Mesothelial cell of epicardium (in vitro differentiated cells): ENCODE measurements around the gene SMG6. TPM values are rescaled to one million over a fixed set of nuclear protein-coding genes. Genes with fewer than 3 reads are reported as not detected.
A peak's percentile ranks its signal among the peaks of the same experiment; 100 is the strongest.

ENCODE experiments used
- DNase-seq, 2 experiments: peaks; one replicate each; pipeline ENCODE4 v3.0.0; 2021; ENCODE audit warnings: low spot score in 2 of 2; ENCODE audit not compliant: unreplicated experiment in 2 of 2
- H3K27ac Mint-ChIP-seq: 2 replicates; pipeline ENCODE4 v1.8.0; 2021; ENCODE audit warnings: mixed read lengths
- H3K27me3 Mint-ChIP-seq: 2 replicates; pipeline ENCODE4 v1.8.0; 2021; ENCODE audit warnings: low read depth, mixed read lengths
- H3K36me3 Mint-ChIP-seq: 2 replicates; pipeline ENCODE4 v1.8.0; 2021; ENCODE audit warnings: mixed read lengths
- H3K4me1 Mint-ChIP-seq: 2 replicates; pipeline ENCODE4 v1.8.0; 2021; ENCODE audit warnings: mixed read lengths
- H3K4me3 Mint-ChIP-seq: 2 replicates; pipeline ENCODE4 v1.8.0; 2021; ENCODE audit warnings: mild to moderate bottlenecking, moderate library complexity, mixed read lengths
- H3K9me3 Mint-ChIP-seq: 2 replicates; pipeline ENCODE4 v1.8.0; 2021; ENCODE audit warnings: mixed read lengths
- total RNA-seq: library from RNA; stranded (reverse); gene quantifications from 3 replicates; pipeline ENCODE4 v1.2.1, GENCODE V29; 2021
- TF ChIP-seq, protein P1 (sequence below): fragments of 200-600 bp; sonication (generic); IDR thresholded peaks from one replicate; pipeline ENCODE4 v1.5.0; 2021; ENCODE audit warnings: antibody characterized with exemption; ENCODE audit not compliant: unreplicated experiment

Gene SMG6
- total RNA-seq, 1 donor from 2014 or later: 58.3 TPM

DNA sequence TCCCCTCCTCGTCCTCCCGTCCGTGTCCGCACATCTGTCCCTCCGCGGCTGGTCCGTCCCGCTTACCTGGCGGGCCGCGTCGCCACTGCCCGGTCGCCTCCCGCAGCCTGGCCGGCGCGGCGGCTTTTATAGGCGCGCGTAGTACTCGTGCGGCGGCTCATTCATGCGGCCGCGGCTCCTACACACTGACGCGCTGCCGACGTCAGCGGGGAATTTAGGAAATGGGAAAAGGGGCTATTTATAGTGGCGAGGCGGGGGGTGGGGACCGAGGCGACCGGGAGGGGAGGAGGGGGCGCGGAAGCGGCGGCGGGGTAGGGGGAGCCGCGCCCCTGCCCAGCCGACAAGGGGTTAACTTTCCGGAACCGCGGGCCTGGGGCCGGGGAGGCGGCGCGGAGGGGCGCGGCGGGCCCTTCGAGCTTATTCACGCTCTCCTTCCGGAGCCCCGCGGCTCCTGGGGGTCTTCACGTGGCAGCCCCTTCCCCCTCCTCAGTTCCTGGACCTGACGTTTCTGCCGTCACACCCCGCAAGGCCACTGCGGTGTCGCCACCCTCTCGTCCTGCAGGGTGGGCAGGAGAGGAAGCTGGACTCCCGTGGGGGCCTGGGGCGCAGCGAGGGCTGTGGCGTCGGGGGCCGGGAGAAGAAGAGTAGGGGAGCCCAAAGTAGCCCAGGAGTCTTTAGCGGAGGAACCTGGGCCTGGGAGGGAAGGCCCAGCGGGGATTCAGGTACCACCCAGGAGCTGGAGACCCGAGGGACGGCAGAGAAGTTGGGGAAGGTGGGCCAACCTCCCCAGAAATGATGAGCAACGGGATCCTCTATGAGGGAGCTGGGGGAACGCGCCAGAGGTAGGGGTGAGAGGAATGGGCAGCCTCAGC, 252.3 kb downstream of the SMG6 start:
- Mint-ChIP-seq H3K27me3 (peaks cover 35% of the 10 kb centered on the region), H3K36me3 (no peaks in the 10 kb centered on the region)
- no peak for DNase-seq

DNA sequence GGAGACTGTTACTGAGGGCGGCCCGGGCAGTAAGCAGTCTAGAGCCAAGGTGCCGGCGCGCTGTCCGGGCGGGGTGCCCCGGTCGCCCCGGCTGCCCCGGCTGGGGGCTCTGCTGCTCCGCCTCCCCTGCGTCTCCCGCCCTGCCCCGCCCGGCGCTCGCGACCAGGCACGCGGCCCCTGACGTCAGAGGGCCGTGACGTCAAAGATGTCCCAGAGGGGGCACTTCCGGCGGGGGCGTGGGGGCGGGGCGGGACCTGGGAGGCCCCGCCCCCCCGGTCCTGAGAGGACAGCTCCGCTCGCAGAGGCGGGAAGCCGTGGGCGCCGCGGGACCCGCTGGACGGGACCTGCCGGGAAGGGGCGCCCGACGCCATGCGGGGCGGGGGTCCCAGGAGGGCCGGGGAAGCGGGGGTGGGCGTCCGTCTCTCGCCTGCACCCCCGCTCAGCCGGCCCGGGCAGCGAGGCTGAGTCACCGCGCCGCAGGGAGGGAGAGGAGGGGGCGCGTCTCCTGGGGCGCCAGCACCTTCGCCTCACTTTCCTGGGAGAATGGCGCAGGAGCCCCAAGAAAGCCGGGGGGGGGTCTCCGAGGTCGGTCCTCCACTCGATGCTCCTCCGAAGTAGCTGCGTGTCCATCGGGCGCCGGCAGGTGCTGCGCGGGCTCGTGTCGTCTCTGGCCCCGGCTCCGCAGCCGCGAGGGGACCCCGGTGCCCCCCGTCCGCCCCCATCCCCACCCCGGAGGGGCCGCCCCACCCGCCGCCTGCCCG, 253.1 kb downstream of the SMG6 start:
- Mint-ChIP-seq H3K36me3 (no peaks in the 10 kb centered on the region), H3K4me3 (no peak overlapping the region), H3K9me3 (no peaks in the 10 kb centered on the region), H3K27ac (no peak overlapping the region), H3K27me3 (peaks cover 35% of the 10 kb centered on the region), H3K4me1 (peaks cover 21% of the 10 kb centered on the region)
- DNase-seq: peak; percentile 70 to 76
- TF ChIP-seq, protein P1, sequence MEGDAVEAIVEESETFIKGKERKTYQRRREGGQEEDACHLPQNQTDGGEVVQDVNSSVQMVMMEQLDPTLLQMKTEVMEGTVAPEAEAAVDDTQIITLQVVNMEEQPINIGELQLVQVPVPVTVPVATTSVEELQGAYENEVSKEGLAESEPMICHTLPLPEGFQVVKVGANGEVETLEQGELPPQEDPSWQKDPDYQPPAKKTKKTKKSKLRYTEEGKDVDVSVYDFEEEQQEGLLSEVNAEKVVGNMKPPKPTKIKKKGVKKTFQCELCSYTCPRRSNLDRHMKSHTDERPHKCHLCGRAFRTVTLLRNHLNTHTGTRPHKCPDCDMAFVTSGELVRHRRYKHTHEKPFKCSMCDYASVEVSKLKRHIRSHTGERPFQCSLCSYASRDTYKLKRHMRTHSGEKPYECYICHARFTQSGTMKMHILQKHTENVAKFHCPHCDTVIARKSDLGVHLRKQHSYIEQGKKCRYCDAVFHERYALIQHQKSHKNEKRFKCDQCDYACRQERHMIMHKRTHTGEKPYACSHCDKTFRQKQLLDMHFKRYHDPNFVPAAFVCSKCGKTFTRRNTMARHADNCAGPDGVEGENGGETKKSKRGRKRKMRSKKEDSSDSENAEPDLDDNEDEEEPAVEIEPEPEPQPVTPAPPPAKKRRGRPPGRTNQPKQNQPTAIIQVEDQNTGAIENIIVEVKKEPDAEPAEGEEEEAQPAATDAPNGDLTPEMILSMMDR: peak; percentile 13

More for the DNA sequence above, 252.3 kb downstream of the SMG6 start:
- Mint-ChIP-seq H3K27ac (peak overlapping the region; percentile 16), H3K9me3 (no peaks in the 10 kb centered on the region), H3K4me3 (peak overlapping the region; percentile 51), H3K4me1 (peaks cover 21% of the 10 kb centered on the region)
- TF ChIP-seq, protein P1: no peak

DNA sequence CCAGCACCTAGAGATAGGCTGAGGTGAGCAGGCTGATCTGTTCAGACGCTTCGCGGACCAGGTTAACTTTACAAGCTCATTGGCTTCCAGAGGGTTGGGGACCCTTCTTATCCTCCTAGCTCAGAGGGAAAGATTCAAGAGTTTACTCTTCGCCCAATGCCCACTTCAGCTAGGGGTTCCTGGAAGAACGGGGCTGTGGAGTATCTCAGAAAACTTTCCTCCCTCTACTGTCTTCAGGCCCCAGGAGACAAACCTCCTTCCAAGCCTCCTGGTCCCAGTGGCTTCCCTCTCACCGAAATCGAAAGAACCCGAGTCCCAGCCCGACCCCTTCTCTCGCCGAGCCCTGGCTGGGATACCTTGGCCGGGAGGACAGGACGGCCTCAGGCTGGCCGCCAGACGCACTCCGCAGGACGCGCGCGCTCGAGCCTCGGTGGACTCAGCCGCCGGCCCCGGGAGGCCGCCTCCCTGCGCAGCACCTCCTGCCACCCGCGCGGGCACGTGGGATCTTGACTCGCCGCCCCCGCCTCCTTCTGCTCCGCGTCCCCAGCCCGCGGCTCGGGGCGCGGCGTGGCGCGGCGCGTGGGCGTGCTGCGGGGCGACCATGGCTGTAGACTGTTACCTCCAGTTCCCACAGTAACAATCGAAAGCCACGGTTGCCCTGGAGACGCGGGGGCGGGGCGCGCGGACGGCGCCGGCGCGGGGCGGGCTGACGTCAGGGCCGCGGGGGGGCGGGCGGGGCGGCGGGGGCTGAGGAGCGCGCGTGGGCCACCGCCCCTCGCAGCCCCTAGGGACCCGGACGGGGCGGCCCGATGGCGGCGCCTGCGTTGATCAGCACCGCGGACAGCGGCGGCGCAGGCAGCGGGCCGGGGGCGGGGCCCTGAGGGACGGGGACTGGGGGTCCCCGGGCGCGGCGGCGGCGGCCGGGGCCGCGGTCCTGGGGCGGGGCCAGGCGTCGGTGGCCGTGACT, 254.0 kb downstream of the SMG6 start:
- Mint-ChIP-seq H3K4me1 (peaks cover 20% of the 10 kb centered on the region), H3K27me3 (peaks cover 35% of the 10 kb centered on the region), H3K9me3 (no peaks in the 10 kb centered on the region), H3K4me3 (peak overlapping the region; percentile 69), H3K36me3 (no peaks in the 10 kb centered on the region), H3K27ac (peak overlapping the region; percentile 59)
- TF ChIP-seq, protein P1: no peak
- DNase-seq: peak; percentile 85 to 93

DNA sequence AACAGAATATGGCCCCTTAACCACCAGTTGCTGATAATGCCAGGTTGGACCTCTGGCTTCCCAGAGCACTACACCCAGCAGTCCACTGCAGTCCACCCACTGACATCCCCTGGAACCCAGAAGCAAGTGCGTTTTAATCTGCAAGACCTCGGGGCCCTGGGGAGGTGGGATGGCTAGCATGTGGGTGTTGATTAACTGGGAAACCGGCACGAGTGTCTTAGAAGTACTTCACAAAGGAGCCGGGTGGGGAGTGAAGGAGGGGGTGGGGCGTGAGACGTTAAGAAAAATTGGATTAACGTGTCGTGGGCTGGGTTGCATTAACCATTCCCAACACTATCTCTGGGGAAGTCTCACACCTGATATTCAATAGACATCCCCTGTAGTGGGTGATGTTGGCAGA, 254.8 kb downstream of the SMG6 start:
- Mint-ChIP-seq H3K4me1 (peaks cover 18% of the 10 kb centered on the region), H3K27me3 (peaks cover 35% of the 10 kb centered on the region), H3K4me3 (peak overlapping the region; percentile 69), H3K9me3 (no peaks in the 10 kb centered on the region), H3K36me3 (no peaks in the 10 kb centered on the region), H3K27ac (no peak overlapping the region)
- no peak for DNase-seq
- TF ChIP-seq, protein P1: no peak

DNA sequence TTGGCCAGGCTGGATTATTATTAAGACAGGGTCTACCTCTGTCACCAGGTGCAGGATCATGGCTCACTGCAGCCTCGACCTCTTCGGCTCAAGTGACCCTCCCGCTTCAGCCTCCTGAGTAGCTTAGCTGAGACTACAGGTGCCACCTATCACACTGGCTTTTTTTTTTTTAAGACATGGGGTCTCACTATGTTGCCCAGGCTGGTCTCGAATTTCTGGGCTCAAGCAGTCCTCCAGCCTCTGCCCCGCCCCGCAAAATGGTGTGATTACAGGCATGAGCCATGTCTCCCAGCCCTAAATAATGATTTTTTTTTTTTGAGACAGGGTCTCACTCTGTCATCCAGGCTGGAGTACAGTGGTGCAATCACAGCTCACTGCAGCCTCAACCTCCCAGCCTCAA, 256.0 kb downstream of the SMG6 start:
- peaks cover 28% of the 10 kb centered on the region for H3K27me3 Mint-ChIP-seq
- H3K4me3 Mint-ChIP-seq: no peak overlapping the region
- H3K36me3 Mint-ChIP-seq: no peaks in the 10 kb centered on the region
- H3K4me1 Mint-ChIP-seq: peaks cover 23% of the 10 kb centered on the region
- DNase-seq: no peak
- no peaks in the 10 kb centered on the region for H3K9me3 Mint-ChIP-seq
- H3K27ac Mint-ChIP-seq: no peak overlapping the region
- TF ChIP-seq, protein P1: no peak
